Measurements from ENCODE around the gene KRTAP5-3.
A peak's percentile ranks its signal among the peaks of the same experiment; 100 is the strongest.

The KRTAP5-3 gene

DNA sequence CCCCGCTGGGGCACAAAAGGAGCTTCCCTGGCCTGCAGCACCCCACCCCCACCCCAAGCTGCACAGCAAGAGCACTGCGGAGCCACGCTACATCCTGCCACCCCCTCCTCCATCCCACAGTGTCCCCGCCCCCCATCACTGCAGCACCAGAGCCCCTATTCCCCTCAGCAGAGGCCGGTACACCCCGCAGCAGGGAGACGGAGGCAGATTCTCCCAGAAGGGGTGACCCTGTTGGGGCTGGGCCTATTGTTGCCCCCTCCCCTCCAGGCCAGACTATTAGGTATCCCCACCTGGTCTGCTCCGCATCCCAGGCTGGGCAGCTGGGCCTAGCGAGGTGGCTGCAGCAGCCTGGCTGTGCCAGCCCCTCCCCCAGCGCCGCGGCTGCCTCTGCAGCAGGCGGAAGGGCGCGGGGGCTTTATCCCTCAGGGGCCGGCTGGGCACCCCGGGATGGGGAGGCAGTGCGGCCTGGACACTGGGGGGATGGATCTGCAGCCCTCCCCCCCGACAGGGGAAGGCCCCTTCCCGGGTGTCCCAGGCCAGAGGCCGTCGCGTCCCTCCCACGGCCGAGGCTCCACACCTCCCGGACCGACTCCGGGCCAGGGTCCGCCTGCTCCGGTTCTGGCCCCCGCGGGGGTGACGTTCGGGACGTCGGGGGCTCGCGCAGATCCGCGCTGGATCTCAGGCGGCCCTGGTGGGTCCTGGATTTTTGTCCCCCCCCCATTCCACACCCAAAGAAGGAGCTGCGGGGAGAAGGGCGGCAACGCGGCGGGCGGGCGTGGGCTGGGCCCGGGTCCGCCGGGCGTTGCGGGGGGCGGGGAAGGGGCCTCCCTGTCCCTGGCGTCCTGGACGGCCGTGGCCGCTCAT lies 37.1 kb downstream of the KRTAP5-3 start:
- TF ChIP-seq, protein P1, sequence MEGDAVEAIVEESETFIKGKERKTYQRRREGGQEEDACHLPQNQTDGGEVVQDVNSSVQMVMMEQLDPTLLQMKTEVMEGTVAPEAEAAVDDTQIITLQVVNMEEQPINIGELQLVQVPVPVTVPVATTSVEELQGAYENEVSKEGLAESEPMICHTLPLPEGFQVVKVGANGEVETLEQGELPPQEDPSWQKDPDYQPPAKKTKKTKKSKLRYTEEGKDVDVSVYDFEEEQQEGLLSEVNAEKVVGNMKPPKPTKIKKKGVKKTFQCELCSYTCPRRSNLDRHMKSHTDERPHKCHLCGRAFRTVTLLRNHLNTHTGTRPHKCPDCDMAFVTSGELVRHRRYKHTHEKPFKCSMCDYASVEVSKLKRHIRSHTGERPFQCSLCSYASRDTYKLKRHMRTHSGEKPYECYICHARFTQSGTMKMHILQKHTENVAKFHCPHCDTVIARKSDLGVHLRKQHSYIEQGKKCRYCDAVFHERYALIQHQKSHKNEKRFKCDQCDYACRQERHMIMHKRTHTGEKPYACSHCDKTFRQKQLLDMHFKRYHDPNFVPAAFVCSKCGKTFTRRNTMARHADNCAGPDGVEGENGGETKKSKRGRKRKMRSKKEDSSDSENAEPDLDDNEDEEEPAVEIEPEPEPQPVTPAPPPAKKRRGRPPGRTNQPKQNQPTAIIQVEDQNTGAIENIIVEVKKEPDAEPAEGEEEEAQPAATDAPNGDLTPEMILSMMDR (IDR thresholded peaks at IDR 0.05; ENCODE audit: control insufficient read depth, insufficient read depth, low read depth, low read length, missing control alignments), result no peak
- H3K4me3 ChIP-seq (ENCODE audit: control insufficient read depth, low read depth, low read length), result peak overlapping the region; percentile 23
- no peak for DNase-seq (ENCODE audit: low read depth)

DNA sequence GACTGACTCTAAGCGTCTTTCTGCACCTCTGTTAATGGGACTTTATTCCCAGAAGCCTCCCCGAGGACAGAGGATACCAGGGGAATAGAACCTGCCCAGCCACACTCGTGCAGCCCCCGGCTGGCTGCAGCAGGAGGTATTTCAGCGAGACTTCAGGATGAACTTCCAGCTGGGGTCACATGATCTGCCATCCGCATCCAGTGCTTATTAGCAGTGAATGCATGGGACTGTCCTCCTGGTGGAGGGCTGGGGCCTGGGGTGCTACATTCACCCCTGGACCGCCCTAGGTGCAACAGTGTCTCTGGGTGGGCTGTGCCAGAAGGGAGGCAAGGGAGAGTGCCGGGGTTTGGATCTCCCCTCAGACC lies 37.8 kb downstream of the KRTAP5-3 start:
- no peak overlapping the region for H3K4me3 ChIP-seq (ENCODE audit: control insufficient read depth, low read depth, low read length)
- DNase-seq (ENCODE audit: low read depth), result no peak

DNA sequence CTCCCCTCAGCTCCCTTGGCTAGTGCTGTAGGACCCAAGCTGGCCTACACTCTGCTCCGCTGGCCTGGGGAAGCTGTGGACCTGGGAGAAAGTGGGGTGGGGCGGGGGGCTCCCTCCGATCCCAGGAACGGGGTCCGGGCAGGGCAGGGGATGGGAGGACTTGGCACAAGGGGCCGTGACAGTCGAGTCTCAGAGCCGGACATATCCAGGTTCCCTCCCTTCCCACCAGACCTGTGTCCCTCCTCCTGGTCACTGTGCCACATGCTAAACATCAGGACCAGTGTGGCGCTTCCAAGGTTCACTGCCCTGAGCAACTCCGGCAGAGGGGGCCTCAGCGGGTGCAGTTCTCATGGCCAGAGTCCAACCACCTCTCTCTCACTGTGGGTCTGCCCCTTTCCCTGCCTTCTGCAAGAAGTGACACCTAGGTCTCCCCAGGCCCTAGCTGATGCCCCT lies 38.2 kb downstream of the KRTAP5-3 start:
- H3K4me3 ChIP-seq (ENCODE audit: control insufficient read depth, low read depth, low read length), result no peak overlapping the region
- no peak for DNase-seq (ENCODE audit: low read depth)
- TF ChIP-seq, protein P1 (IDR thresholded peaks at IDR 0.05; ENCODE audit: control insufficient read depth, insufficient read depth, low read depth, low read length, missing control alignments), result no peak

More for the DNA sequence above, 37.8 kb downstream of the KRTAP5-3 start:
- TF ChIP-seq, protein P1 (IDR thresholded peaks at IDR 0.05; ENCODE audit: control insufficient read depth, insufficient read depth, low read depth, low read length, missing control alignments), result no peak

DNA sequence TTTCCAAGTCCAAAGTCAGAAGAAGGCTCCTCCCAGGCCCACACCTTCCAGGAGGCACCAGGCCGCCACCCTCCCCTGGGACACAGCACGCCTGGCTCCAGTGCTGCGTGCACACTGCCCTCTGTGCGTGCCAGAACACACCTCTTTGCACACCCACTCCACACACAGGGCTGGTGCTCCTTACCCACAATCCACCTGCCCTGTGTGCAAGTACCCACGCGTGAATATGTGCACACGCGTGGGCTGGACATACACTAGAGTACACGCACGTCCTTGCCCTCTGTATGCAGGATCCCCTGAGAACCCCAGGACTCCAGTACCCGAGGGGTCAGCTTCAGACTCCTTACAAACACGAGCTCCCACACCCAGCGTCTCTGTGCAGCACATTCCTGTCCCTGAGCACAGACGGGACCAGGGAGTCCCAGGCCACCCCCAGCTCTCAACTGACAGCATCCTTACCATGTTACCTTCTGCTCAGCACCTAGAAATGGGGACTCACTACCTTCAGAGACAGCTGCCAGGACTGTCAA lies 38.9 kb downstream of the KRTAP5-3 start:
- TF ChIP-seq, protein P1 (IDR thresholded peaks at IDR 0.05; ENCODE audit: control insufficient read depth, insufficient read depth, low read depth, low read length, missing control alignments), result no peak
- no peak for DNase-seq (ENCODE audit: low read depth)
- no peak overlapping the region for H3K4me3 ChIP-seq (ENCODE audit: control insufficient read depth, low read depth, low read length)

DNA sequence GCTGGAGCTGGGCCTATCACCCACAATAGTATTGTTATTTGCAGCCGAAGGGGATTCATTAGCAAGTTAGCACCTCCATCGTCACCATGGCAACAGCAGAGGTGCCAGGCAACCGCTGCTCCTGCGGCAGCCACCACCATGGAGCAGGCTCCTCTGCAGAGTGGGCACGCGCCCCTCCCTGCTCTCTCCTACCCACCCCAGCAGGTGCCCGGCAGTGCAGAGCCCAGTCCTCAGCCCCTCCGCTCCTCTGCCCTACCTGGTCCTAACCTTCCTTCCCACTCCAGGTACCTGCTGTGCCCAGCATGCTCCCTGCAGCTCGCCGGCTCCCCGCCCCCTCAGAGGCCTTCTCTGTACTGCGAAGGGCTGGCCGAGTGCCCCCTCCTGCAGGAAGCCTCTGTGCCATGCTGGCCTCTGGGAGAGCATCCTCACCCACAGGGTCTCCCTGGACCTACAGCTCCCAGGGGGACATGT lies 39.8 kb downstream of the KRTAP5-3 start:
- TF ChIP-seq, protein P1 (IDR thresholded peaks at IDR 0.05; ENCODE audit: control insufficient read depth, insufficient read depth, low read depth, low read length, missing control alignments), result no peak
- H3K4me3 ChIP-seq (ENCODE audit: control insufficient read depth, low read depth, low read length), result no peak overlapping the region
- no peak for DNase-seq (ENCODE audit: low read depth)

DNA sequence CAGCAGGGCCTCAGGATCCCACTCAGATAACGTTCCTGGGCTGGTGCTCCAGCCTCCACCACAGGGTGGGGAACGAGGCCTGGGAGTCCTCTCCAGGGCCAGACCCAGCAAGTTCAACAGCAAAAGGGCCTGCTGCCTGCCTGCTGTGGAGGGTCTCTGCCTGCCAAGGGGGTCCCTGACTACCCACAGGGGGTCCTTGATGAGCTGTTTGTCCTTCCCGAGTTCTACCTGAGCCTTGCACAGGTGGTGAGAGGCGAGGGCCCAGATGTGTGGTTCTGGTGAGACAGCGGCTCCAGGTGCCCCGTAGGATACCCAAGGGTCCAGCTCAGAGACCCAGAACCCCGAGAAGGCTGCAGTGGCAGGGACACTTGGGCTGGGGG lies 40.6 kb downstream of the KRTAP5-3 start:
- DNase-seq (ENCODE audit: low read depth), result no peak
- TF ChIP-seq, protein P1 (IDR thresholded peaks at IDR 0.05; ENCODE audit: control insufficient read depth, insufficient read depth, low read depth, low read length, missing control alignments), result no peak
- no peak overlapping the region for H3K4me3 ChIP-seq (ENCODE audit: control insufficient read depth, low read depth, low read length)
